Right ventricle myocardium inferior (tissue), 1 donor: Measurements from ENCODE around the gene WWP2. TPM values are rescaled to one million over a fixed set of nuclear protein-coding genes. Genes with fewer than 3 reads are reported as not detected.
"Not testable (repeated sequence)": the region's sequence is repeated elsewhere in the genome, so short reads cannot be mapped to it uniquely, and the experiment has no call there.

Experiments
- ATAC-seq: fragments of 200-7000 bp; cut with Tn5 transposase; one replicate; pipeline ENCODE4 v1.9.1; 2020; ENCODE audit warnings: mild to moderate bottlenecking, moderate library complexity
- DNase-seq: peaks from one replicate; pipeline ENCODE4 v3.0.0; 2021; ENCODE audit errors: missing footprints
- intact Hi-C: fragments of 100-400 bp; cut with DNase I; formaldehyde crosslinking; loops from one replicate; pipeline ENCODE4 v1.11.0; 2022
- total RNA-seq: library from RNA; stranded (reverse); fragmentation: NEBNext Ultra II Directional; extraction: Animal tissue kit (Norgen Biotek cat#: 25700); gene quantifications from one replicate; pipeline ENCODE4 v1.2.1, GENCODE V29; 2021
- donor health status: DM: no; HTN: yes; CAD: no; lungs with severe emphysema.

Gene WWP2
- total RNA-seq, 1 donor from 2014 or later: 24.8 TPM

- no peak for DNase-seq
- intact Hi-C loops: no loop called here
- no peak for ATAC-seq
Observed at GRCh38 chr16:69744363-69745231, 17.5 kb upstream of the WWP2 start.

DNA sequence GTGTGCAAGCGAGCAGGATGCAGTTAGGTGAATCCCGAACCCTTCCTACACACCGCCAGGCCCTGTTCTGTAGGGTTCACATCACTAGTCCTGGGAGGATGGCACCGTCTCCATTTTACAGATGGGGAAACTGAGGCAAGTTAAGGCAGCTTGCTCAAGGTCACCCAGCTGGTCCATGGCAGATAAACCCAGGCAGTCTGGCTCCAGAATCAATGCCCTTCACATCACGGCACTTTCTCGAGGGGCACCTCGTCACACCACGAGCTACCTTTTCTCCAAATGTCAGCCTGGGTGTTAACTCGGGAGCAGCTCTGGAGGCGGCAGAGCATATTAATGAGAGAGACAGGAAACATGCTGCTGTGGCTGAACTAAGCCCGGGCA lies 16.9 kb upstream of the WWP2 start:
- intact Hi-C loops: no loop called here
- DNase-seq (no peak), ATAC-seq (no peak)

DNA sequence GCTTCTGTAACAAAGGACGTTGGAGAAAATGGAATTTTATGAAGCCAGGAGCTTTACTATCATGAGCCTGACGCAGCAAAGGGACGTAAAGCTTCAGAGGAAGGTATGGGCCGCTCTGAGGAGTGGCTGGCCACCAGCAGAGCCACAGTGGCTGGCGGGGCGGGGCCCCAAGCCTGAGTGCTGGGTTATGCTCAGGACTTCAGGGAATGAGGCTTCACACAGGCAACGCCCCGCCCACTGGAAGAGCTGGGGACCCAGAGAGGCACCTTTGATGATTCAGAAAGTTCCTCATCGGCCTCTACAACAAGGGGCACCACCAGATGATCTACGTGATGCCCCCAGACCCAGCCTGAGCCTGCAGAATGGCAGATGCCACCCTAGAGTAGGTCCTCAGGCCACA lies 16.2 kb upstream of the WWP2 start:
- intact Hi-C loops: no loop called here
- no peak for DNase-seq
- no peak for ATAC-seq

- no peak for ATAC-seq
- intact Hi-C loops: no loop called here
- DNase-seq: no peak
Observed at GRCh38 chr16:69747115-69747514, 15.0 kb upstream of the WWP2 start.

GRCh38 chr16:69748694-69749345 lies 13.3 kb upstream of the WWP2 start:
- no peak for DNase-seq
- intact Hi-C loops: no loop called here
- no peak for ATAC-seq

DNA sequence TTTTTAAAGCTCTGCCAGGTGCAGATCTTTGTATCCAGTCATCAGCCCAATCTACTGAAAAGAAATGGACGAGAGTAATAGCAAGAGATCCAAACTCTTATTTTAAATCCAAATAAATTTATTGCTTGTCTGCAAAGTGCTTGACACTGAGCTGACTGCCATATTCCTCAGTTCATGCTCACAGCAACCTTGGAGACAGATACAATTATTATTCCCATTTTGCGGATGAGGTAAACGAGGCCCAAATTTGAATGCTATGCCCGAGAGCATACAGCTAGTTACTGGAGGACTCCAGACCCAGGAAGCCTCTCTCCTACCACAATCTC lies 8.0 kb upstream of the WWP2 start:
- DNase-seq: no peak

DNA sequence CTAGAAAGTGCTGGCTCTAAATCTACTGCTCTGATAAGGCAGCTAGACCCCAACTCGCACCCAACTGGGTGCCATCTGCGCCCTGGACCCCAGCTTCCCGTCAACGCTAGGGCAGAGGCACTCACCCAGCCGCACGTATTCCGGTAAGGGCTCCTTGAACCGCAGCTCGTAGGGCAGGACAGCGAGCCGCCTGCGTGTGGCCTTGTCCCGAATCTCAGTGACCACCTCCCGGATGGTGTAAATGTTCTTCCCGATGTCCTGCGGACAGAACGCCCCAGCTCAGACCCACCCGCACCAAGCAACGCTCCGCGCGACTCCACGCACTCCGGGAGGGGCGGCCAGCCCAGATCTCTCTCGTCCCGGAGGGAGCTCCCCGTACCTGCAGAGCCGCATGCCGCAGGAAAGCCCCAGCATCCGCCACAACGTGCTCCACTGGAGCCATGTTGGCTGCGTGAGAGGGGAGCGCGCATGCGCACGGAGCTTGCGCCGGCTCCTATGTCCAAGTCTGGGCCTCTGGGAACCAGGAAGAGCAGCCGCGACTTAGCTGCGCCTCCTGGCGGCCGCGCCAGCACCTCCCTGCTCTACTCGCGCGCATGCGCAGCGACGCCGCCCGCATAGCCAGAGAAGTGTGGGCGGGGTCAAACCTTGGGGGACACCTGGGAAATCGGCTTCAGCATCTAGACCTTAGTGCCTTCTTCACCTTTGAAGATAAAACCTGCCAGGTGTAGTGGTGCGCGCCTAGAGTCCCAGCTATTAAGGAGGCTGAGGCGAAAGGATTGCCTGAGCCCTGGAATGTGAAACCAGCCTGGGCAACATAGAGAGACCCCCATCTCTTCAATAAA lies 7.4 kb upstream of the WWP2 start, which contains the start of gene NOB1:
TSS of gene NOB1 (minus strand) at position 458 of the 842 bp plus-strand sequence. CDS start at position 442, 16 bp downstream.
- ATAC-seq (peak; percentile 98), DNase-seq (peak; percentile 99)
- intact Hi-C loops: loop anchor here (1.0 to 5.0 kb wide), 2 partner anchors 45 to 367 kb away; partner anchors contain the start of gene TERF2

More for the DNA sequence above, 8.0 kb upstream of the WWP2 start:
- ATAC-seq: no peak
- intact Hi-C loops: no loop called here

GRCh38 chr16:69756705-69757104 lies 5.4 kb upstream of the WWP2 start:
- ATAC-seq (no peak), DNase-seq (no peak)
- intact Hi-C loops: loop anchor here (5.0 kb wide), 1 partner anchor 369 kb away; the partner anchor contains the start of gene TERF2

- ATAC-seq, DNase-seq: not testable (repeated sequence)
- intact Hi-C loops: loop anchor here (5.0 kb wide), 1 partner anchor 370 kb away; the partner anchor contains the start of gene TERF2
Observed at GRCh38 chr16:69757375-69757774, 4.8 kb upstream of the WWP2 start.

GRCh38 chr16:69762814-69763598 lies 874 bp downstream of the WWP2 start:
- intact Hi-C loops: no loop called here
- ATAC-seq (peak; percentile 42), DNase-seq (no peak)

- DNase-seq: no peak
- intact Hi-C loops: no loop called here
- ATAC-seq: no peak
Observed at GRCh38 chr16:69763599-69763942, 1.4 kb downstream of the WWP2 start.

DNA sequence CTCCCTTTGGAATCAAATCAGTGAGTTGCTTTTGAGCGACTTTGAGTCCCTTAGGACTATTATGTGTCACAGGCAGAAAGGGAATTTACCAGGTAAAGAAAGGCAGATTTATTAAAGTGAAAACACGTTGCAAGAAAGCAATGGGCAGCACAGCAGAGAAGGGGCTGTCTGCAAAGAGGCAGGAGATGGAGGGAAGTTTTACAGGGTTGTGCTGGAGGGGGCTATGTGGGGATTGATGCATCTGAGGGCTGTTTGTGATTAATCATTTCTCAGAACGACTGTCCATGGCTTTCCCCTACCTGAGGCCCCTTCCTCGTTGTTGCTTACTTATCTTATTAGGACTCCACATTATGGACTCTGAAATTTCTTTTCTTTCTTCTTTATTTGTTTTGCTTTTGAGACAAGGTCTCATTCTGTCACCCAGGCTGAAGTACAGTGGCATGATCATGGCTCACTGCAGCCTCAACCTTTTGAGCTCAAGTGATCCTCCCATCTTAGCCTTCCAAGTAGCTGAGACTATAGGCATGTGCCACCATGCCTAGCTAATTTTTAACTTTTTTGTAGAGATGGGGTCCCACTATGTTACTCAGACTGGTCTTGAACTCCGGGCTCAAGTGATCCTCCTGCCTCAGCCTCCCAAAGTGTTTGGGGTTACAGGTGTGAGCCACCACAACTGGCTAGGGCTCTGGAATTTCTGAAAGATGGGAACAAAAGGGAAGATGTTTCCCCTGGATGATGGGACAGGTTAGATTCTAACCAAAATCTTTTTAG lies 5.5 kb downstream of the WWP2 start:
- DNase-seq (no peak), ATAC-seq (no peak)
- intact Hi-C loops: no loop called here

DNA sequence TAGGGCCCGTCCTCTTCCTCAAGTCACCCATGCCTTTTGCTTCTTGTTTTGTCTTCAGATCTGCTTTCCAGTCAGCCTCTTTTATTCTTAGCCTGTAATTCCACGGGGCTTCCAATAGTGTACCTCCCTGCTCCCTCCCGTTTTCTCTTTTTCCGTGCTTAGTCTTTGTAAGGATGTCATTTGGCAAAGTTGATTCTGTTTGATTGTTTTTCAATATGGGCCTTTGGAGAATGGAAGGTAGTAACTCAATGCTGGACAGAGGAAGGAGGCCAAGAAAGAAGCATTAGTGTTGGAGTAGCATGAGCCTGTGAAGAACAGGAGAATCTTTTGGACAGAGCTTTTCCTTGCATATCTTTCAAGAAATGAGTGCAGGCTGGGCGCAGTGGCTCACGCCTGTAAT lies 6.5 kb downstream of the WWP2 start:
- no peak for DNase-seq
- intact Hi-C loops: no loop called here
- no peak for ATAC-seq

- no peak for DNase-seq
- no peak for ATAC-seq
- intact Hi-C loops: no loop called here
Observed at GRCh38 chr16:69769404-69769803, 7.3 kb downstream of the WWP2 start.

DNA sequence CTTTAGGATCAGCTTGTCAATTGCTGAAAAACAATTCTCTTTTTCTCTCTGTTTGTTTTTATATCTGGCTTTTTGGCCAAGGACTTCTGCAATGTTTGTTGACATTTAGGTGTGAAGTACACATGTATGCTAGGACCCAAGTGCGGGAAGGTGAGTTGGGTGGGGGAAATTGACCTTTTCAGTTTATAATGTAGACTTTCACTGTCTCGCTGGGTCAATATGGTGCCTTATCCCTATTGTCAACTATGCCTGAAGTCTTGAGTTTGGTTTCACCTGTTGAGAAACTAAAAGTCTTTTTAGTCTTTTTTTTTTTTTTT lies 9.5 kb downstream of the WWP2 start:
- DNase-seq (no peak), ATAC-seq (no peak)
- intact Hi-C loops: no loop called here

DNA sequence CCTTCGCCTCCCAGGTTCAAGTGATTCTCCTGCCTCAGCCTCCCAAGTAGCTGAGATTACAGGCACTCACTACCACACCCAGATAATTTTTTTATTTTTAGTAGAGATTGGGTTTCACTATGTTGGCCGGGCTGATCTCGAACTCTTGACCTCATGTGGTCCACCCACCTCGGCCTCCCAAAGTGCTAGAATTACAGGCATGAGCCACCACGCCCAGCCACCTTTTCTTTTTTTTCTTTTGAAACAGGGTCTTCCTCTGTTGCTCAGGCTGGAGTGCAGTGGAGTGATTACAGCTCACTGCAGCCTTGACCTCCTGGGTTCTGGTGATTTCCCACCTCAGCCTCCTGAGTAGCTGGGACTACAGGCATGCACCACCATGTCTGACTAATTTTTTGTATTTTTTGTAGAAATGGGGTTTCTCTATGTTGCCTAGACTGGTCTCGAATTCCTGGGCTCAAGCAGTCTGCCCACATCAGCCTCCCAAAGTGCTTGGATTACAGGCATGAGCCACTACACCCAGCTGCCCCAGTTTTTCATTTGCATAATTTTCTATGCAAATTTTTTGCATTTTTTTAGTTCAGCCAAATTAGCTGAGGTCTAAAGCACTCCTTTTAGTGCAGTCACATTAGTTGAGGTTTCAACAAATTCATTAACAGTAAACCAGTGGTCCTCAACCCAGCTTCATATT lies 11.3 kb downstream of the WWP2 start:
- intact Hi-C loops: no loop called here
- ATAC-seq (no peak), DNase-seq (no peak)

DNA sequence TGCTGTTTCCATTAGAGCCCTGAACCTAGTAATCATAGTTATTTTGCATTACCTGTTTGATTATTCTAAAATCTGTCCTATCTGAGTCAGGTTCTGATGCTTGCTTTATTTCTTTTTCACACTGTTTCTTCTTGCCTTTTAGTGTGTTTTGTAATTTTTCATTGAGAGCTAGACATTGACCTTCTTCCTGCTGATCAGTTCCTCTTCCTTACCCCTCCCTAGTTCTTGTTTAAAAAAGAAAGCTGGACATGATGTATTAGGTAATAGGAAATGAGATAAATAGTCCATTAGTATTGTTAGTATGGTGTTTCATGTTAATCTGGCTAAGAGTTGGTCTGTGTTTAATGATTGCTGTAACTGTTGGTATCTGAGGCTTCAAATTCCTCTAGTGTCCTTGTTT lies 13.4 kb downstream of the WWP2 start:
- ATAC-seq (no peak), DNase-seq (no peak)
- intact Hi-C loops: no loop called here

GRCh38 chr16:69779724-69780123 lies 17.6 kb downstream of the WWP2 start:
- intact Hi-C loops: no loop called here
- ATAC-seq (no peak), DNase-seq (no peak)
